ENCODE measurements around the gene UTS2R. TPM values are rescaled to one million over a fixed set of nuclear protein-coding genes. Genes with fewer than 3 reads are reported as not detected.

Gene UTS2R
- total RNA-seq, 1 donor from 2014 or later, result not detected

DNA sequence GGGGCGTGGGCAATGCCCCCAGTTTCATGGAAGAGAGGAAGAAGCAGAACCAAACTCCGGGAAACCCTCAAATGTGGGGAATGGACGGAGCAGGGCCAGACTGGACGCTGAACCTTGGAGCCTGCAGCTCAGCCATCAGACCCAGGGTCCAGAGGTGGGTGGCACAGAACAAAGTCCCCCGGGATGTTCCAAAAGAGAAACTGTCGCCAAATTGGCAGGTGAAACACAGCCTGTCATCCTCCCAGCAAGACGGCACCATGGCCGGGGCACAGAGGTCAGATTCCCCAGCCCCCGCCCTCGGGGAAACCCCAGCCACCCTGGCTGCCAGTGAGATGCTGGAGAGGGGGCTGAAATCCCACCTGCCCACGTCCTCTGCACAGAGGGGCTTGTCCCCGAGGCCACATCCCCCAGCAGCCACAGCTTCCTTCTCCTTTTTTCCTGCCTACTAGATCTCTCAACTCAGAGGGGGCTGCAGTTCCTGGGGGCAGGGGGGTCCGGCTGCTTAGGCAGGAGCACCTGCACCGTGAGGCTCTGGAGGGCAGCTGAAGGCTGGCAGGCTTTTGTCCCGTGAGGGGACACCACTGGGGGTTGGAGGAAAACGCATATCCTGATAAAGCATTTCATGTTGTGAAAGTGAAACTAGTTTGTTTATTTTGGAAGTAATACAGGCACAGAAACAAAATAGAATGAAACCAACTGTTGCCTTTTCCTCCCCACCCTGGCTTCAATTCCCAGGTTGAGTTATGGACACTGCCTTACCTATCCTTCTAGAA is 36.8 kb upstream of the UTS2R start:
- no peaks in the 10 kb centered on the region for H3K9me3 Mint-ChIP-seq (ENCODE audit: unreplicated experiment)
- TF ChIP-seq, protein P1, sequence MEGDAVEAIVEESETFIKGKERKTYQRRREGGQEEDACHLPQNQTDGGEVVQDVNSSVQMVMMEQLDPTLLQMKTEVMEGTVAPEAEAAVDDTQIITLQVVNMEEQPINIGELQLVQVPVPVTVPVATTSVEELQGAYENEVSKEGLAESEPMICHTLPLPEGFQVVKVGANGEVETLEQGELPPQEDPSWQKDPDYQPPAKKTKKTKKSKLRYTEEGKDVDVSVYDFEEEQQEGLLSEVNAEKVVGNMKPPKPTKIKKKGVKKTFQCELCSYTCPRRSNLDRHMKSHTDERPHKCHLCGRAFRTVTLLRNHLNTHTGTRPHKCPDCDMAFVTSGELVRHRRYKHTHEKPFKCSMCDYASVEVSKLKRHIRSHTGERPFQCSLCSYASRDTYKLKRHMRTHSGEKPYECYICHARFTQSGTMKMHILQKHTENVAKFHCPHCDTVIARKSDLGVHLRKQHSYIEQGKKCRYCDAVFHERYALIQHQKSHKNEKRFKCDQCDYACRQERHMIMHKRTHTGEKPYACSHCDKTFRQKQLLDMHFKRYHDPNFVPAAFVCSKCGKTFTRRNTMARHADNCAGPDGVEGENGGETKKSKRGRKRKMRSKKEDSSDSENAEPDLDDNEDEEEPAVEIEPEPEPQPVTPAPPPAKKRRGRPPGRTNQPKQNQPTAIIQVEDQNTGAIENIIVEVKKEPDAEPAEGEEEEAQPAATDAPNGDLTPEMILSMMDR (IDR thresholded peaks at IDR 0.05), result no peak
- H3K4me3 Mint-ChIP-seq (ENCODE audit: unreplicated experiment), result peak overlapping the region; percentile 73
- H3K27me3 Mint-ChIP-seq (ENCODE audit: unreplicated experiment), result no peaks in the 10 kb centered on the region
- H3K27ac Mint-ChIP-seq (ENCODE audit: unreplicated experiment), result peak overlapping the region; percentile 88
- peaks cover 57% of the 10 kb centered on the region for H3K4me1 Mint-ChIP-seq (ENCODE audit: unreplicated experiment)
- H3K36me3 Mint-ChIP-seq (ENCODE audit: unreplicated experiment), result no peaks in the 10 kb centered on the region
- DNase-seq (ENCODE audit: extremely low spot score, unreplicated experiment), result no peak

DNA sequence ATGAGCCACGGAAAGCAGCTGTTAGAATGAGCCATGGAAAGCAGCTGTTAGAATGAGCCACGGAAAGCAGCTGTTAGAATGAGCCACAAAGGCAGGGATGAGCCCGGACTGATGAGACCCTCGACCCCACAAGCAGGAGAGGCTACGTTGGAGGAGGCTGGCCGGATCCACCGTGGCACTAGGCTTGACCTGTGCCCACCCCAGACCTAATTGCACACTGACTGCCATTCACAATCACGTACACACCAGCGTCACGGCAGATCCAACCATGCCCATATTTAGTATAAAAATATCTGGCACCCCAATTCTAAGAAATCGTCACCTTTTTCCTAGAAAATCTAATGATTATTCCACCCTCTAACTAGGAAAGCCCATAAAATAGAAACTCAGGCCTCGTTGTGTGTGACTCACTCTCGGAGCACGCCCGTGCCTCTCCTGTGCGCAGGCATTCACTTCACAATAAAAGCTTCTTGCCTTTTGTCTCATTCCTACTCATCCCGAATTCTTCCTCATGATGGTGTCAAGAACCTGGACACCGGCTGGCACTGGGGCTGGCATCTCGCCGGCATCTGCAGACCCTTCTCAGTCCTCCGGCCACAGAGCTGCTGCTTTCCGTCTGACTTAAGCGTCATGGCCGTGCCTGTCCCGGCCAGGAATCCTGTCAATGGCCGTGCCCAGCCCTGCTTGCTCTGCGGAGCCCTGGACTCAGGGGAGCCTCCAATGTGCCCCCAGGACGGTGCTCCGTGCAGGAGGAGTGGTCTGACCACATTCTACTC is 32.5 kb upstream of the UTS2R start:
- Mint-ChIP-seq H3K4me3 (ENCODE audit: unreplicated experiment) (peak overlapping the region; percentile 65), H3K27ac (ENCODE audit: unreplicated experiment) (peak overlapping the region; percentile 40), H3K4me1 (ENCODE audit: unreplicated experiment) (peaks cover 36% of the 10 kb centered on the region), H3K9me3 (ENCODE audit: unreplicated experiment) (no peaks in the 10 kb centered on the region), H3K27me3 (ENCODE audit: unreplicated experiment) (peaks cover 9% of the 10 kb centered on the region), H3K36me3 (ENCODE audit: unreplicated experiment) (peaks cover 2% of the 10 kb centered on the region)
- DNase-seq (ENCODE audit: extremely low spot score, unreplicated experiment), result no peak
- TF ChIP-seq, protein P1 (IDR thresholded peaks at IDR 0.05), result no peak

DNA sequence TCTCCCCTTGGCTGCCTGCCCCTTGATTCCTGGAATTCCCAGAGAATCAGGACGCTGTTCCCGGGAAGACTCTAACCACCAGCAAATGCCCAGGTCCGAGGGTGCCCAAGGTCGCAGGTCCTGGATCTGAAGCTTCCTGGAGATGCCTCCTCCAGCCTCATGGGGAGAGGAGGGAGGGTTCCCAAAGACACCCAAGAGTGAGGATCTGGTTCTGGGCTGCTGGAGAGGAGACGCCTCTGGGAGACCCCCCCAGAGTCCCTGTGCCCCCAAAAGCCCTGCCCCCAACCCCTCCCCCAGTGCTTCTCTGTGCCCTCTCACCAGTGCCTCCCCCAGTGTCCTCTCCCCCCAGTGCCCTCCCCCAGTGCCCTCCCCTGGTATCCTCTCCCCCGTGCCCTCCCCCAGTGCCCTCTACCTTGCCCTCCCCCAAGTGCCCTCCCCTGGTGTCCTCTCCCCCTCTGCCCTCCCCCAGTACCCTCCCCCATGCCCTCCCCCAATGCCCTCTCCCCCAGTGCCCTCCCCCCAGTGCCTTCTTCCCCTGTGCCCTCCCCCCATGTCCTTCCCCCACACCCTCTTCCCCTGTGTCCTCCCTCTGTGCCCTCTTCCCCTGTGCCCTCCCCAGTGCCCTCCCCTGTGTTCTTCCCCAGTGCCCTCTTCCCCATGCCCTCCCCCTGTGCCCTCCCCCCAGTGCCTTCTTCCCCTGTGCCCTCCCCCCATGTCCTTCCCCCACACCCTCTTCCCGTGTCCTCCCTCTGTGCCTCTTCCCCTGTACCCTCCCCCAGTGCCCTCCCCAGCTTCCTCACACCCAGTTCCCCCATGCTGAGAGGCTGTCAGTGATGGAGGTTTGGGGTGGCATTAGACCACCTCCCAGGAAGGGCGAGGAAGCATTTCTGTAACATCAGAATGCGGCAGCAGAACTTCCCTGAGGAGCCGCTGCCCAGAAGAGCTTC is 31.7 kb upstream of the UTS2R start:
- Mint-ChIP-seq H3K4me1 (ENCODE audit: unreplicated experiment) (peaks cover 32% of the 10 kb centered on the region), H3K27ac (ENCODE audit: unreplicated experiment) (no peak overlapping the region), H3K9me3 (ENCODE audit: unreplicated experiment) (no peaks in the 10 kb centered on the region), H3K36me3 (ENCODE audit: unreplicated experiment) (peaks cover 2% of the 10 kb centered on the region), H3K27me3 (ENCODE audit: unreplicated experiment) (peaks cover 9% of the 10 kb centered on the region), H3K4me3 (ENCODE audit: unreplicated experiment) (no peak overlapping the region)
- TF ChIP-seq, protein P1 (IDR thresholded peaks at IDR 0.05), result no peak
- DNase-seq (ENCODE audit: extremely low spot score, unreplicated experiment), result no peak

DNA sequence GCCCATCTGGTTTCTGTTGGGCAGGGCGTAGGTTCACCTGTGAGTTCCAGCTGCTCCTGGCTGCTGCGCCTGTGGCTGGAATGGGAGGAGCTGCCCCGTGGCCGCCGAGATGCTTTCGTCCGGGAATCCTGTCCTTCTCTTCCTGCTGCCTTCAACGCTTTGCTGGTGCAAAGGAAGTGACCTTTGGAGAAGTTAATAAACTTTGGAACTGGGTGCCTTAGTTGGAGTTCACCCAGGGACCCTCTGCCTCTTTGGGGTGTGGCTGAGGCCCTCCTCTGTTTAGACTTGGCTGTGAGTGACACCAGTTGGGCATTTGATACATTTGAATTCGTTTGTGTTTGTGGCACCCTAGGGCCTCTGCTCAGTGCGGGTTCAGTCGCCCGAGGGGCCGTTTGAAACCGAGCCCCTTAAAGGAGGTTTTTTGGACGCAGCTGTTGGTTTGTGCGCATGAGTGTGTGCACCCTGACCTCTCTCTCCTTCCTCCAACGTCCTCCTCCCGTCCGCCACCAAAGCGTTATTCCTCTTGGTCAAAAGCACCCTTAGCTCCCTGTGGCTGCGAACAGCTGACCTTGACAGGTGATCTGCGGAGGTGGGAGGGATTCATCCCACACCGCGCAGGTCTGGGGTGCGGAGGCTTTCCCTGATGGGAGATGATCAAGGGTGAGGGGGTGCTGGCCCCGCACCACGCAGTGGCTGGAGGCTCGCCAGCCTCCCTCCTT is 29.0 kb upstream of the UTS2R start:
- Mint-ChIP-seq H3K27ac (ENCODE audit: unreplicated experiment) (no peak overlapping the region), H3K27me3 (ENCODE audit: unreplicated experiment) (peaks cover 9% of the 10 kb centered on the region), H3K9me3 (ENCODE audit: unreplicated experiment) (no peaks in the 10 kb centered on the region), H3K4me3 (ENCODE audit: unreplicated experiment) (no peak overlapping the region), H3K36me3 (ENCODE audit: unreplicated experiment) (peaks cover 2% of the 10 kb centered on the region), H3K4me1 (ENCODE audit: unreplicated experiment) (peaks cover 18% of the 10 kb centered on the region)
- TF ChIP-seq, protein P1 (IDR thresholded peaks at IDR 0.05), result no peak
- DNase-seq (ENCODE audit: extremely low spot score, unreplicated experiment), result no peak

Measured in osteocyte (in vitro differentiated cells).